GM18507 (cell line): ENCODE results near the gene SFR1.

Experiments used
- DNase-seq: peaks from one replicate; pipeline ENCODE4 v3.0.0; 2011; ENCODE audit warnings: low read depth; ENCODE audit not compliant: insufficient read length; ENCODE audit errors: extremely low spot score
- FAIRE-seq: peaks from 2 replicates; lab custom pipeline; 2011; peaks lifted over from hg19 to GRCh38; lab: Jason Lieb, UNC

SFR1 gene

GRCh38 chr10:104103956-104104355 lies 18.0 kb upstream of the SFR1 start:
- DNase-seq, result no peak
- FAIRE-seq, result no peak

- no peak for DNase-seq
- FAIRE-seq, result peak; percentile 24
Measured at GRCh38 chr10:104104418-104104817, 17.6 kb upstream of the SFR1 start.

- no peak for DNase-seq
- no peak for FAIRE-seq
Measured at GRCh38 chr10:104104926-104105325, 17.0 kb upstream of the SFR1 start.

- DNase-seq (peak; percentile 15), FAIRE-seq (peak; percentile 88)
Measured at GRCh38 chr10:104109908-104110662, 11.9 kb upstream of the SFR1 start.

- DNase-seq, result no peak
Measured at GRCh38 chr10:104113376-104113956, 8.5 kb upstream of the SFR1 start.

DNA sequence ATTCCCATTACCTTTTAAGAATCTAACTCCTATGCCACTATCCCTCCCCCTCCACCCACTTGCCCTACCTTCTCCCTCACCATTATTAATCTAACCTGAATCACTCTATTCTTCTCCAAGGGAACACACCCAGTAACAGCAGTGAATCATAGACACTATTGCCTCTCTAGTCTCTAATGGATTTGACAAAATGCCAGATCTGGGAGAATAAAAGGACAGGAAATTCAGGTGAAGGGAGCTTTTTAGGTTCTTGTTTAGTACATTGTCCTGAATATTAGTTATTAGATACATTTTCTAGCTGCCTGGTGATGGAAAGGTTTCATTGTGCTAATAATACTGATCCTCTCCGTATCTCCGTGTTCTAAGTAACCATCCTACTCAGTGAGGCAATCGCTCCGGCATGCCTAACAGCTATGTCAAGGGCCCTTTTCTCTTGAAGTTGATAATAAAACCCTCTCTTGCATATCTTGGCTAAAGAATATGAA lies 4.1 kb upstream of the SFR1 start:
- DNase-seq (no peak), FAIRE-seq (no peak)

More at GRCh38 chr10:104113376-104113956, 8.5 kb upstream of the SFR1 start:
- peak; percentile 39 for FAIRE-seq

- DNase-seq (no peak), FAIRE-seq (peak; percentile 39)
Measured at GRCh38 chr10:104119996-104120395, 2.0 kb upstream of the SFR1 start.

GRCh38 chr10:104120512-104120902 lies 1.5 kb upstream of the SFR1 start:
- FAIRE-seq, result no peak

DNA sequence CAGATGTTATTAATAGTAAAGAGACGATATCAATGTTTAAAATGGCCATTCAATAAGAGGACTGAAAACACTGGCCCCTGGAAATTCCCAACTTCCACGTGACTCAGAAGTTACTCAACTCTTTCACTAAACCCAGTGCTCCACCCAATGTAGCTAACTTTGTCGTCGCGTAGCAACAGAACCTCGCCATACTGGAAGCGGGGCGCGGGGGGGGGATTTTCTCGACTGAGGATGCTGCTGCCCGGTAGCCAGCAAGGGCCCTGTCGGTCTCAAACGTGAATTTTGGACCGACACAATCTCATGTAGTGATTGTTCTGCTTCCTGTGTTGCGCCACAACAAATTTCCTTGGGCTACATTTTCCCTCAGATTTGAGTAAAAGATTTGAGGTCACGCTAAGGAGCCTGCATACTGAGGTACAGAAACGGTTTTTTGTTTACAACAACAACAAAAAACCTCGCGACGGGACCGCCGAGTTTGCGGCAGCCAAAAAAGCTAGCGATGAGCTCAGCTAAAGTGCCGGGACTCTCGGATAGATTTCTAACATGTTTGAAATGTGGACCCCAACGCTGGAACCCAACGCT lies 977 bp upstream of the SFR1 start:
- DNase-seq (no peak), FAIRE-seq (no peak)

More at GRCh38 chr10:104120512-104120902, 1.5 kb upstream of the SFR1 start:
- no peak for DNase-seq

- DNase-seq (no peak), FAIRE-seq (no peak)
Measured at GRCh38 chr10:104122225-104123107, 495 bp downstream of the SFR1 start.

- DNase-seq, result no peak
Measured at GRCh38 chr10:104123397-104123796, 1.4 kb downstream of the SFR1 start.

GRCh38 chr10:104127411-104127810 lies 5.4 kb downstream of the SFR1 start:
- no peak for DNase-seq
- FAIRE-seq, result peak; percentile 21

More at GRCh38 chr10:104123397-104123796, 1.4 kb downstream of the SFR1 start:
- FAIRE-seq, result peak; percentile 70

- FAIRE-seq, result no peak
- DNase-seq, result no peak
Measured at GRCh38 chr10:104128214-104128613, 6.2 kb downstream of the SFR1 start.

DNA sequence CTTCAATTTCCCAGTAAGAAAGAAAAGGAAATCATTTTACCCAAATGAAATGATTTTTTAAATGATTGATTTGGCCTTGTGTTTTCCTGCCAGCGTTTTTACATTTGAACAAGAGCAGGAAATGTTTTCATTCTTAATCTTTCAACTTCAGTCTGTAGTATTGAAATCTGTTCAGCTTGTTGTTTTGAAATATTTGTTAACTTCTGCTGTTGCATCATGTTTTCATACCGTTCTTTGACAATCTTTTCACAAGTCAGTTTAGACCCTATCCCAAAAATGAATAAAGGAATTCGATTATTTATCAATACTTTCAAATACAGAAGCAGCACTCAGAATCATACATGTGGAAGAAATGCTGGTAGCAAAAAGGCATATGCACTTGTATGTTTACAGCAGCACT lies 8.1 kb downstream of the SFR1 start:
- no peak for FAIRE-seq
- no peak for DNase-seq

DNA sequence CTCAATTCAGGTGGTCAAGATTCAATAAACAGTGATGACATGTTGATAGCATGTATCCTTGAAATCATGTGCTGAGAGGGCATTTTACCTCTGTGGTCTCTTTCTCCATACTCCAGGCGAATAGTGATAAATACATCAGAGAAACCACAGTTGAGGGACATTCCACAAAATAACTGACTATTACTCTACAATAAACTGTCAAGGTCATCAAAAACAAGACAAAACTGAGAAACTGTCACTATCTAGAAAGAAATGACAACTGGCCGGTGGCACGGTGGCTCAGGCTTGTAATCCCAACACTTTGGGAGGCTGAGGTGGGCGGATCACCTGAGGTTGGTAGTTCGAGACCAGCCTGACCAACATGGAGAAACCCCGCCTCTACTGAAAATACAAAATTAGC lies 16.2 kb downstream of the SFR1 start:
- no peak for FAIRE-seq
- DNase-seq, result no peak

DNA sequence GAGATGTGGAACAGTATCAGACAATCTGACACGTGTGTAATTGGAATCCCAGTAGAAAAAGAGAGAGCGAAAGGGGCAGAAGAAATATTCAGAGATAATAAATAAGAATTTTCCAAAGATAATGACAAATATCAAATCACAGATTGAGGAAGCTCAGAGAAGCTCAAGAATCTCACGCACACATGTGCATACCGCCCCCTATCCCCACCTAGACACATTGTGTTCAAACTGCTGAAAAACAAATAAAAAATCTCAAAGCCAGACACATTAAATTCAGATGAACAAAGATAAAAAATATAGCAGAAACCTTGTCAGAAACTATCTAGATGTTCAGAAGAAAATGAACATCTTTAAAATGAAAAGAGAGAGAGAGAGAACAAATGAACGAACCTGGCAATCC lies 17.2 kb downstream of the SFR1 start:
- DNase-seq, result no peak
- FAIRE-seq, result peak; percentile 24

DNA sequence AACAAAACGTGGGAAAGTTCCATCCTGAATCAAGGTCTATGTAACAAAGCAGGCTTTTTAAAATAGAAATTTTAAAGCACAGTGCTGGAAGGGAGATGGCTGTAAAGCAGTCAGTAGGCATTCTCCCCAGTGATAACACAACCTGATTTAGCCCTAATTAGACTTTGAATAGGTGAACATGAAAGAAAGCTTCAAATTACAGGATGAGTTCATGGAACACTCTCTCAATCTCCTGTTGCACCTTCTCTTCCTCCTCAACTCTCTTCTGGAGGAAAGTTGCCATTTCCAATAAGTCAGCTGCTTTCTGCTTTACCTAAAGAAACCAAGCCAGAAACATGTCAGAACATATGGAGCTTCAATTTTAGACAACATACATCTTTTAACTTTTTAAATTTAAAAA lies 20.1 kb downstream of the SFR1 start:
- DNase-seq (no peak), FAIRE-seq (no peak)

DNA sequence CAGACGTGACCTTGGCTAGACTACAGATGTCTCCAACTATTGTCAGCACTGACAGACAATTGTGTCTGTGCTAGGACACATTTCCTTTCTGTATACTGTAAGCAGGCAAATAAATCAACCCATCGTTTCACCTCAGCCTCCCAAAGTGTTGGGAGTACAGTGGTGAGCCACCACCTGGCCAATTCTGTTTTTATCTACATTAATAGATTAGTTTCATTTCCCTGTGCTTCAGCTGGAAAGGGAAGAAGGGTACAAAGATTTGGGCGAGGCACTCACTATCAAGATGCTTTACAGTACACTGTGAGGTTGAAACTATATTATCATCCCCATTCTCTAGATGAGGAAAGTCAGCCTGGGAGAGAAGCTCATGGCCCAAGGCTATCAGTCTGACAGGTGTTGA lies 21.9 kb downstream of the SFR1 start:
- no peak for DNase-seq
- FAIRE-seq, result no peak

GRCh38 chr10:104144931-104145330 lies 23.0 kb downstream of the SFR1 start:
- no peak for DNase-seq
- FAIRE-seq, result no peak

DNA sequence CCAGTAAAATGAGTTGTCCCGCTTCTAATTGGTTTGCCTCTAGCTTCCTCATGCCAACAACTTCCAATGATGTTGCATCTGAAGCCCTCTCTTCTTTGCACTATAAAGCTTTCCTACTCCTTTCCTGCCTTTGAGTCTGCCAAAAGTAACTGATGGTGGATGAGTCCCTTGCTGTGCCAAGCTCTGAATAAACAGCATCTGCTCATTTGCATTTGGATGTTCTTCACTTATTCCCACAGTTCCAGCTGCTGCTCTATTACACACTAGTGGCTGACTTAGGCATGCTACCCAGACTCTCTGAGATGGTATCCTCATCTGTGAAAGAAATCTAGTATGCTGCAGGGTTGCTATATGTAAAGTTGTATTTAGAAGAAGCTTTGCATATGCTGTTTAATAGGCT lies 24.9 kb downstream of the SFR1 start:
- FAIRE-seq, result no peak
- no peak for DNase-seq
